Fibroblast of the aortic adventitia (primary cell): ENCODE measurements around the gene ZNF683. TPM values are rescaled to one million over a fixed set of nuclear protein-coding genes. Genes with fewer than 3 reads are reported as not detected.

ENCODE experiments used
- DNase-seq: peaks from one replicate; pipeline ENCODE4 v3.0.0-alpha.2; 2010; ENCODE audit warnings: low read depth
- H3K4me3 ChIP-seq: 2 replicates; pipeline ENCODE4 v1.5.1; 2011; ENCODE audit warnings: low read depth, mild to moderate bottlenecking, control low read depth, low read length, moderate library complexity
- total RNA-seq: library from RNA; depleted of rRNA; stranded (reverse); fragments of >200 nt; gene quantifications from 2 replicates; pipeline ENCODE4 v1.2.3, GENCODE V29; 2012; ENCODE audit warnings: low replicate concordance
- TF ChIP-seq, protein P1 (sequence below): IDR thresholded peaks from 2 replicates; pipeline ENCODE4 v1.5.1; 2011; ENCODE audit warnings: mild to moderate bottlenecking, low read length, control low read depth, inconsistent platforms; ENCODE audit not compliant: insufficient read depth

The ZNF683 gene
- total RNA-seq, 1 donor: not detected

DNA sequence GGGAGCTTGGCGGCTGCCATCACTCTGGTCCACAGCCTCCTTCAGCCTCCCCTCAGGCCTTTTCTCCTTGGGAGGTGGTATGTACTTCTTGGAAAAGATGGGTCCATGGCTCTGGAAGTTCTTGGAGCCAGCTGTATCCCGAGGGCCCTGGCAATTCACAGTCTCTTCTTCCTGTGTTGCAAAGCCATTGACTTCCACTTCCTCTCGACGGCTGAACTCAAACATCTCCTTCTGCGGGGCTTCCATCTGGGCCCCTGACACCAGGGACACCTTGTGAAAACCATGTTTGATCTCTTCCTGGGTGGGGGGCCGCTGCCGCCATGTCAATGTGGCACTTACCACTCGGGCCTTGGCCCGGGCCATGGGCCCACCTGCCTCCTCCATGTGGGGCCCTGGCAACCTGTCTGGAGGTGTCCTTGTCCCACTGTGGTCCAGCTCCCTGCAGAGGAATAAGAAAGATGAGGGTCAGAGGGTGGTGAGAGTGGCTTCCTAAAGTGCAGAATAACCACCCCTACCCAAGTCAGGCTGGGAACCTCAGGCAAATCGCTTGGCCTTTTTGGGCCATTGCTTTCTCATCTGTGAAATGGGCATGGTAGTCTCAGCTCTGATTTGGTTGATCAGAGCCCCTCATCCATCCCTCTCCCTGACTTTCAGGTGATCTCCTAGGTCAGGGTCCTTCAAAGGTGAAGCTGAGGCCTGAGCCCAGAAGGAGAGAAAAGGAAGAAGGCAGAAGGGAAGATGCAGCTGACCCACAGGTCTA, 26.1 kb downstream of the ZNF683 start:
- TF ChIP-seq, protein P1, sequence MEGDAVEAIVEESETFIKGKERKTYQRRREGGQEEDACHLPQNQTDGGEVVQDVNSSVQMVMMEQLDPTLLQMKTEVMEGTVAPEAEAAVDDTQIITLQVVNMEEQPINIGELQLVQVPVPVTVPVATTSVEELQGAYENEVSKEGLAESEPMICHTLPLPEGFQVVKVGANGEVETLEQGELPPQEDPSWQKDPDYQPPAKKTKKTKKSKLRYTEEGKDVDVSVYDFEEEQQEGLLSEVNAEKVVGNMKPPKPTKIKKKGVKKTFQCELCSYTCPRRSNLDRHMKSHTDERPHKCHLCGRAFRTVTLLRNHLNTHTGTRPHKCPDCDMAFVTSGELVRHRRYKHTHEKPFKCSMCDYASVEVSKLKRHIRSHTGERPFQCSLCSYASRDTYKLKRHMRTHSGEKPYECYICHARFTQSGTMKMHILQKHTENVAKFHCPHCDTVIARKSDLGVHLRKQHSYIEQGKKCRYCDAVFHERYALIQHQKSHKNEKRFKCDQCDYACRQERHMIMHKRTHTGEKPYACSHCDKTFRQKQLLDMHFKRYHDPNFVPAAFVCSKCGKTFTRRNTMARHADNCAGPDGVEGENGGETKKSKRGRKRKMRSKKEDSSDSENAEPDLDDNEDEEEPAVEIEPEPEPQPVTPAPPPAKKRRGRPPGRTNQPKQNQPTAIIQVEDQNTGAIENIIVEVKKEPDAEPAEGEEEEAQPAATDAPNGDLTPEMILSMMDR: no peak
- DNase-seq: no peak
- H3K4me3 ChIP-seq: no peak overlapping the region

DNA sequence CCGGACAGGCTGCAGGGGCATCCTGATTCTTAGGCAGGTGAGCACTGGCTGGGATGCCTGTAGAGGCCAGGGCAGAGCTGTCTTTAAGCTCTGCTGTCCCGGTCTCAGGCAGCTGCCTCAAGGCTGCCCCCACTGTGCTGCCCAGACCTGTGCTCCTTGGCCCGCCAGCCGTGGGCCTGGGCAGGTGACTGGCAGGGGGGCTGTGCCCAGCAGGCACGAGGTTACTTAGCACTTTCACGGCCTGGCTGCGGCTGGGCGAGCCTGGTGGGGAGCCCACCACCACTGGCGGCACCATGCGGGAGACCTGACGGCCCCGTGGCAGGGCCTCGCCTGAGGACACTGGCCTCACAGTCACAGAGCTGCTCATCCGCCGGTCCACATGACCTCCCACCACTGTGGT, 26.8 kb downstream of the ZNF683 start:
- TF ChIP-seq, protein P1: no peak
- no peak overlapping the region for H3K4me3 ChIP-seq
- no peak for DNase-seq

DNA sequence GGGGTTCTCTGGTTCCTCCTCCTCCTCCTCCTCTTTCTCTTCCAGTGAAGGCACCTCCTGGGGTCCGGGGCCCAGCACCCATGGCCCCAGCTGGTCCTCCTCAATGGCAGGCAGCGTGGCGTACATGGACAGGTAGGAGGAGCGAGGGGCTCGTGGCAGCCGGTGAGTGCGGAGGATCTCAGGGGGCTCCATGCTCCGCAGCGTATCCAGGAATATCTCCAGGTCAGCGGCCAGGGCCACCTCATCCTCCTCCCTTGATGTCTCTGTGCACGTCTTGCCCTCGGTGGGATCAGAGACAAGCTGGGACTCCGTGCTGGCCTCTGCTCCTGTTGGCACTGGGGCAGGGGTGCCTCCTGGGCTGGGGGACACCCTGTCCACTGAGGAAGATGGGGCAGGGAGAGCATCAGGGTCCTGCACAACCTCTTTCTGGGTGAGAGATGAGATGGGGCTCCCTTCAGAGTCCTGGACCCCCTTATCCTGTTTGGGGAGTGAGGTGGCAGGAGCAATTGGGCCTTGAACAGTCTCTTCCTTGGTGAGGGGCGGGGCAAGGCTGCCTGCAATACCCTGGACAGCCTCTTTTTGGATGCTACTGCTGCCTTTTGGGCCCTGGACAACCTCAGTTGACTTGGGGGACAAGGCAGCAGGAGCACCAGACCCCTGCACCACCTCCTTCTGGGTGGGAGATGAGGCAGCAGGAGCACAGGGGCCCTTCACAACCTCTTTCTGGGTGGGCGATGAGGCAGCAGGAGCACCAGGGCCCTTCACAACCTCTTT, 28.2 kb downstream of the ZNF683 start:
- TF ChIP-seq, protein P1: no peak
- no peak for DNase-seq
- no peak overlapping the region for H3K4me3 ChIP-seq

DNA sequence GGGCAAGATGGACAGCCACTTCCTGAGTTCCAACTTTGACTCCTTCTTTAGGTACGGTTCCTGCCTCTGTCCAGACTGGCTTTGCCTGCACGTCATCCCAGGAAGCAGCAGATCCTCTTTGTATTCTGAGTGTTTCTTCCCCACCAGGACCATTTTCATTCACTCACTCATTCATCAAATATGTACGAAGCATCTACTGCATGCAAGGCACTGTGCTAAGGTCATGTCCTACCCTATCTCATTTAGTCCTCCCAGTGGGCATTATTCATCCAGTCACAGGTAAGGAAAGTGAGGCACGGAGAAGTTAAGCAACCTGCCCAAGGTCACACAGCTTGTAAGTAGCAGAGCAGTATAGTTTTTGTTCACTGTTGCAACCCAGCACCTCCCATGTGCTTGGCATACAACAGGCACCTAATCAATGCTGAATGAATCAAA, 32.5 kb downstream of the ZNF683 start:
- no peak for DNase-seq
- H3K4me3 ChIP-seq: no peak overlapping the region
- TF ChIP-seq, protein P1: no peak

DNA sequence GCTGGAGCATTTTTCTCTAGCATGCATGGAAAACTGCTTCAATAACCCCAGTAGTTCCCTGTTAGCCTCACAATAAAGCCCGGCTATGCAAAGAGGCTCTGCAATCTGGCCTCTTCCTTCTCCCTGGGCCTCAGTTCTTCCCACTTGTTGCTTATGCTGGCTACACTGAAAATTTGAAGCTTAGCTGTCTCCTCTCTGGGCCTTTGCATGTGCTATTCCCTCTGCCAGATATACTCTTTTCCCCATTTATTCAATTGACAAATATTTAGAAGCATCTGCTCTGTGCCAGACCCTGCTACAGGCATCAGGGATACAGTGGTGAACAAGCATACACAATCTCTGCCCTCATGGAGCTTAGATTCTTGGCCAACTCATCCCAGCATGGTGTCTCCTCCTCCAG, 33.9 kb downstream of the ZNF683 start:
- H3K4me3 ChIP-seq: no peak overlapping the region
- no peak for DNase-seq
- TF ChIP-seq, protein P1: no peak

DNA sequence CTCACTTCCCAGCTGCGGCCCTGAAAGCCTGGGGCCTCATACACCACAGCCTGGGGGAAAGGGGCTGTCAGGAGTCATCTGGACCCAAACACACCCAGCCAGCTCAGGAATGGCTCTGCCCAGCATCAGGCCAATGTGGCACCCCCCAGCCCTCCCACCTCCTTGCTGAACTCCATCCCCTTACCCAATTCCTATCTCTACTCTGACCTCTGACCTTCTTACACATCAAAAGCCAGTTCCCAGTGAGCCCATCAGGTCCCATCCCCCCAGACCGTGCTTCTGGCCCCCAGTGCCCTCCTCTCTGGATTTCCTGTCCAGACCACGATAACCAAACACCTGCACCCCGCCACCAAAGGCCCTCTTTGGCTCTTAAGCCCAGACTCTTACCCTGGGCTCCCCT, 34.9 kb downstream of the ZNF683 start:
- TF ChIP-seq, protein P1: no peak
- H3K4me3 ChIP-seq: no peak overlapping the region
- DNase-seq: no peak
